GM23248 (cell line): Measurements from ENCODE around the gene DPT.

Experiments
- EZH2 ChIP-seq: fragments of 200-600 bp; sonication (generic); IDR thresholded peaks from 2 replicates; pipeline ENCODE4 v1.6.1; 2018; ENCODE audit warnings: antibody characterized with exemption, mild to moderate bottlenecking; ENCODE audit not compliant: insufficient read depth, poor library complexity, severe bottlenecking
- EZH2phosphoT487 ChIP-seq: fragments of 200-600 bp; sonication (generic); IDR thresholded peaks from 2 replicates; pipeline ENCODE4 v1.6.1; 2018; ENCODE audit warnings: antibody characterized with exemption, moderate library complexity, mild to moderate bottlenecking, low read depth; ENCODE audit not compliant: insufficient read depth

- TF ChIP-seq EZH2 (no peak), EZH2phosphoT487 (no peak)
These were observed 32.8 kb downstream of the DPT start for GRCh38 chr1:168696125-168696760.
